ENCODE measurements around the gene ANKRD12.

DNA sequence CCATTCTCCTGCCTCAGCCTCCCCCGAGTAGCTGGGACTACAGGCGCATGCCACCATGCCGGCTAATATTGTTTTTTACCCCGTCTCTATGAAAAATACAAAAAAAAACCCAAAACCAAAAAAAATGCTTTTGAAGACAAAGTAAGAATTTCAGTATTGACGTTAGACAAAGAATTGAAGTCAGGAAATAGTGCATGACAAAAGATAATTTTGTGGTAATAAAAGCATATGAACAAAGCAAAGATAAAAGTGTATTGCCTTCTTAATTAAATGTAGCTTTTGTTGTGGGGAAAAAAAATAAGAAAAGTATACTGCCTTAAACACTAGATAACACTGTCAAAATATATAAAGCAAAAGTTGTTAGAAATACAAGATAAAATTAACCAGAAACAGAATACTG lies 86.8 kb downstream of the ANKRD12 start:
- TF ChIP-seq, protein P1, sequence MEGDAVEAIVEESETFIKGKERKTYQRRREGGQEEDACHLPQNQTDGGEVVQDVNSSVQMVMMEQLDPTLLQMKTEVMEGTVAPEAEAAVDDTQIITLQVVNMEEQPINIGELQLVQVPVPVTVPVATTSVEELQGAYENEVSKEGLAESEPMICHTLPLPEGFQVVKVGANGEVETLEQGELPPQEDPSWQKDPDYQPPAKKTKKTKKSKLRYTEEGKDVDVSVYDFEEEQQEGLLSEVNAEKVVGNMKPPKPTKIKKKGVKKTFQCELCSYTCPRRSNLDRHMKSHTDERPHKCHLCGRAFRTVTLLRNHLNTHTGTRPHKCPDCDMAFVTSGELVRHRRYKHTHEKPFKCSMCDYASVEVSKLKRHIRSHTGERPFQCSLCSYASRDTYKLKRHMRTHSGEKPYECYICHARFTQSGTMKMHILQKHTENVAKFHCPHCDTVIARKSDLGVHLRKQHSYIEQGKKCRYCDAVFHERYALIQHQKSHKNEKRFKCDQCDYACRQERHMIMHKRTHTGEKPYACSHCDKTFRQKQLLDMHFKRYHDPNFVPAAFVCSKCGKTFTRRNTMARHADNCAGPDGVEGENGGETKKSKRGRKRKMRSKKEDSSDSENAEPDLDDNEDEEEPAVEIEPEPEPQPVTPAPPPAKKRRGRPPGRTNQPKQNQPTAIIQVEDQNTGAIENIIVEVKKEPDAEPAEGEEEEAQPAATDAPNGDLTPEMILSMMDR (optimal IDR thresholded peaks at IDR 0.05 in 1 of 3, IDR thresholded peaks at IDR 0.05 in 1 of 3, conservative IDR thresholded peaks at IDR 0.05 in 1 of 3; ENCODE audit: extremely low read depth in 1 of 3, insufficient read depth in 2 of 3, low read length in 3 of 3), result no peak
- no peak for TF ChIP-seq EZH2 (IDR thresholded peaks at IDR 0.05; ENCODE audit: low read length)
